ENCODE measurements around the gene C12orf57. TPM values are rescaled to one million over a fixed set of nuclear protein-coding genes. Genes with fewer than 3 reads are reported as not detected.
A peak's percentile ranks its signal among the peaks of the same experiment; 100 is the strongest.

Gene C12orf57
- total and polyA plus RNA-seq, 2 of the 13 experiments (the other 11 are each of a cell fraction or from before 2014, with no cell fraction given): 84.0 to 287 TPM

DNA sequence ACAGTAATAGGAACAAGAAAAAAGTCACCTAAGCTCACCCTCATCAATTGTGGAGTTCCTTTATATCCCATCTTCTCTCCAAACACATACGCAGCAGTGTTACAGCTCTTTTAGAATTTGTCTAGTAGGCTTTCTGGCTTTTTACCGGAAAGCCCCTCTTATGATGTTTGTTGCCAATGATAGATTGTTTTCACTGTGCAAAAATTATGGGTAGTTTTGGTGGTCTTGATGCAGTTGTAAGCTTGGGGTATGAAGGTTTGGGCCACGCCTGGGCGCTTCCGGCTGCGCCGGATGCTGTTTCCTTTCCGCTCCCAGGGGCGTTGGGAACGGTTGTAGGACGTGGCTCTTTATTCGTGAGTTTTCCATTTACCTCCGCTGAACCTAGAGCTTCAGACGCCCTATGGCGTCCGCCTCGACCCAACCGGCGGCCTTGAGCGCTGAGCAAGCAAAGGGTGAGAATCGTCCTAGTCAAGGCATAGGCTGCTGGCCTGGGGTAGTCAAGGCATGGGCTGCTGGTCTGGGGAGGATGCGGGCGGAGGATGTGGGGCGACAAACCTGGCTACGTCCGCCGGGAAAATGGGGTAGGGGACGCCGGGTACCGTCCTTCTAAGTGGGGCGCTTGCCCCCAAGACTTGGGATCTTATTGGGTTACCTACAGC lies at the start of gene C12orf57, which contains the start of gene RNU7-1 (continued):
- TF ChIP-seq FOXO1 (CRISPR knock-in tag; IDR thresholded peaks at IDR 0.05): peak; percentile 39; the same call in 1 of the 2 replicates
- TF ChIP-seq POLR2AphosphoS5 (IDR thresholded peaks at IDR 0.05; ENCODE audit: low read depth, low read length): peak; percentile 100
- TF ChIP-seq POLR2G (IDR thresholded peaks at IDR 0.05; ENCODE audit: low read depth, low read length): peak; percentile 100
- peak; percentile 76; the same call in 1 of the 2 replicates for TF ChIP-seq ZZZ3 (CRISPR knock-in tag; IDR thresholded peaks at IDR 0.05; ENCODE audit: borderline replicate concordance)
- no peak; the same call in 1 of the 2 replicates for TF ChIP-seq ZFY (CRISPR knock-in tag; IDR thresholded peaks at IDR 0.05)
- TF ChIP-seq, protein P1, sequence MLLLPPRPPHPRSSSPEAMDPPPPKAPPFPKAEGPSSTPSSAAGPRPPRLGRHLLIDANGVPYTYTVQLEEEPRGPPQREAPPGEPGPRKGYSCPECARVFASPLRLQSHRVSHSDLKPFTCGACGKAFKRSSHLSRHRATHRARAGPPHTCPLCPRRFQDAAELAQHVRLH (CRISPR knock-in tag; IDR thresholded peaks at IDR 0.05; ENCODE audit: borderline replicate concordance, low read depth): 0 out of 2 replicates have a peak, but pooled peaks have one; percentile 45
- 0 out of 2 replicates have a peak, but pooled peaks have one; percentile 40 for TF ChIP-seq FOXK2 (IDR thresholded peaks at IDR 0.05)
- TF ChIP-seq, protein P2, sequence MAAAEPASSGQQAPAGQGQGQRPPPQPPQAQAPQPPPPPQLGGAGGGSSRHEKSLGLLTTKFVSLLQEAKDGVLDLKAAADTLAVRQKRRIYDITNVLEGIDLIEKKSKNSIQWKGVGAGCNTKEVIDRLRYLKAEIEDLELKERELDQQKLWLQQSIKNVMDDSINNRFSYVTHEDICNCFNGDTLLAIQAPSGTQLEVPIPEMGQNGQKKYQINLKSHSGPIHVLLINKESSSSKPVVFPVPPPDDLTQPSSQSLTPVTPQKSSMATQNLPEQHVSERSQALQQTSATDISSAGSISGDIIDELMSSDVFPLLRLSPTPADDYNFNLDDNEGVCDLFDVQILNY (CRISPR knock-in tag; conservative IDR thresholded peaks at IDR 0.05): no peak
- TF ChIP-seq, protein P3, sequence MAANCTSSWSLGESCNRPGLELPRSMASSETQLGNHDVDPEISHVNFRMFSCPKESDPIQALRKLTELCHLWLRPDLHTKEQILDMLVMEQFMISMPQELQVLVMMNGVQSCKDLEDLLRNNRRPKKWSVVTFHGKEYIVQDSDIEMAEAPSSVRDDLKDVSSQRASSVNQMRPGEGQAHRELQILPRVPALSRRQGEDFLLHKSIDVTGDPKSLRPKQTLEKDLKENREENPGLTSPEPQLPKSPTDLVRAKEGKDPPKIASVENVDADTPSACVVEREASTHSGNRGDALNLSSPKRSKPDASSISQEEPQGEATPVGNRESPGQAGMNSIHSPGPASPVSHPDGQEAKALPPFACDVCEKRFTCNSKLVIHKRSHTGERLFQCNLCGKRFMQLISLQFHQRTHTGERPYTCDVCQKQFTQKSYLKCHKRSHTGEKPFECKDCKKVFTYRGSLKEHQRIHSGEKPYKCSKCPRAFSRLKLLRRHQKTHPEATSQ (CRISPR knock-in tag; IDR thresholded peaks at IDR 0.05; ENCODE audit: borderline replicate concordance): peak; percentile 93
- TF ChIP-seq ATF1 (CRISPR knock-in tag; IDR thresholded peaks at IDR 0.05): peak; percentile 86
- TF ChIP-seq ZNF563 (CRISPR knock-in tag; IDR thresholded peaks at IDR 0.05): no peak
- peak; percentile 80; the same call in 1 of the 2 replicates for TF ChIP-seq KLF11 (CRISPR knock-in tag; IDR thresholded peaks at IDR 0.05)
- peak; percentile 85 for TF ChIP-seq ISL2 (CRISPR knock-in tag; IDR thresholded peaks at IDR 0.05)
- no peak for TF ChIP-seq ZNF879 (CRISPR knock-in tag; IDR thresholded peaks at IDR 0.05)
- no peak for TF ChIP-seq SOX6 (IDR thresholded peaks at IDR 0.05)
- TF ChIP-seq SOX6 (CRISPR knock-in tag; IDR thresholded peaks at IDR 0.05): peak; percentile 60
- no peak for TF ChIP-seq ZNF326 (CRISPR knock-in tag; IDR thresholded peaks at IDR 0.05; ENCODE audit: borderline replicate concordance)
- TF ChIP-seq PHF21A (CRISPR knock-in tag; IDR thresholded peaks at IDR 0.05): peak; percentile 80
- TF ChIP-seq TCF12 (IDR thresholded peaks at IDR 0.05): no peak
- TF ChIP-seq TCF12 (CRISPR knock-in tag; IDR thresholded peaks at IDR 0.05): peak; percentile 45; the same call in 1 of the 2 replicates
- TF ChIP-seq, protein P4, sequence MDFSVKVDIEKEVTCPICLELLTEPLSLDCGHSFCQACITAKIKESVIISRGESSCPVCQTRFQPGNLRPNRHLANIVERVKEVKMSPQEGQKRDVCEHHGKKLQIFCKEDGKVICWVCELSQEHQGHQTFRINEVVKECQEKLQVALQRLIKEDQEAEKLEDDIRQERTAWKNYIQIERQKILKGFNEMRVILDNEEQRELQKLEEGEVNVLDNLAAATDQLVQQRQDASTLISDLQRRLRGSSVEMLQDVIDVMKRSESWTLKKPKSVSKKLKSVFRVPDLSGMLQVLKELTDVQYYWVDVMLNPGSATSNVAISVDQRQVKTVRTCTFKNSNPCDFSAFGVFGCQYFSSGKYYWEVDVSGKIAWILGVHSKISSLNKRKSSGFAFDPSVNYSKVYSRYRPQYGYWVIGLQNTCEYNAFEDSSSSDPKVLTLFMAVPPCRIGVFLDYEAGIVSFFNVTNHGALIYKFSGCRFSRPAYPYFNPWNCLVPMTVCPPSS (IDR thresholded peaks at IDR 0.05): no peak
- TF ChIP-seq, protein P5, sequence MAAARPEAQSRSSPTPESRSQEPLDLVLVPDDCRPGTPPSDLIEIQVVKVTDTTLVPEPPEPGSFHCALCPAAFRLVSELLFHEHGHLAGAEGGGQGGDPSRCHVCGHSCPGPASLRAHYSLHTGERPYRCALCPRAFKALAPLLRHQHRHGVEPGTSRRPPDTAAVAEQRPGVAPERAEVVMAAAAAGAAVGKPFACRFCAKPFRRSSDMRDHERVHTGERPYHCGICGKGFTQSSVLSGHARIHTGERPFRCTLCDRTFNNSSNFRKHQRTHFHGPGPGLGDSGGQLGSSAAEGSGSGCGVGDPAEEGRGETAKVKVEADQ (CRISPR knock-in tag; IDR thresholded peaks at IDR 0.05; ENCODE audit: borderline replicate concordance): no peak; the same call in 1 of the 2 replicates
- no peak for TF ChIP-seq ZSCAN30 (CRISPR knock-in tag; IDR thresholded peaks at IDR 0.05)
- no peak for TF ChIP-seq CENPX (CRISPR knock-in tag; IDR thresholded peaks at IDR 0.05)
- no peak for TF ChIP-seq TRIM24 (CRISPR knock-in tag; IDR thresholded peaks at IDR 0.05)
